Measurements from ENCODE around the gene UCP2.

Gene UCP2, protein sequence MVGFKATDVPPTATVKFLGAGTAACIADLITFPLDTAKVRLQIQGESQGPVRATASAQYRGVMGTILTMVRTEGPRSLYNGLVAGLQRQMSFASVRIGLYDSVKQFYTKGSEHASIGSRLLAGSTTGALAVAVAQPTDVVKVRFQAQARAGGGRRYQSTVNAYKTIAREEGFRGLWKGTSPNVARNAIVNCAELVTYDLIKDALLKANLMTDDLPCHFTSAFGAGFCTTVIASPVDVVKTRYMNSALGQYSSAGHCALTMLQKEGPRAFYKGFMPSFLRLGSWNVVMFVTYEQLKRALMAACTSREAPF

DNA sequence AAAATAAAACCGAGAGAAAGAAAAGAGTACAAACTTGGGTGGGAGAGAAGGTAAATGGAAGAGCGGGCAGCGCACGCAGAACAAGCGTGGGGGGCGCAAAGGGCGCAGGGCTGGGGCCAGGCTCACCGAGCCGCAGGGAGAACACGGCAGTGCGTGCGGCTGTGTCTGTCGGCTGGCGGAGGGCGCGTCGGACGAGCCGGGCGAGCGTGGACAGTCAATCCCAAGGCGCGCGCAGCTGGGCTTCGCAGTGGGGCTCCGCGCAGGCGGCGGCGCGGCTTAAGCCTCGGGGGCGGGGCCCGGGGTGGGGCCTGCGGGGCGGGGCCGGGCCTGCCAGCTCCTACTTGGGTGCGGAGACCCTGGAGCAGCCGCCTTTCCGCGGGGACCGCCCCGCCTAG lies at the start of gene UCP2:
UCP2 (minus strand) TSS at position 249 of the 395 bp plus-strand sequence. CDS start 4,465 bp downstream, outside the sequence.
- no peaks in the 10 kb centered on the region for H3K36me3 ChIP-seq (ENCODE audit: insufficient read depth, low read length)
- peak within 1 kb of the TSS; percentile 57 for H3K27ac ChIP-seq (ENCODE audit: low read depth, low read length)
- no peaks in the 10 kb centered on the region for H3K79me2 ChIP-seq (ENCODE audit: control insufficient read depth, insufficient read depth, low read length, unreplicated experiment)

DNA sequence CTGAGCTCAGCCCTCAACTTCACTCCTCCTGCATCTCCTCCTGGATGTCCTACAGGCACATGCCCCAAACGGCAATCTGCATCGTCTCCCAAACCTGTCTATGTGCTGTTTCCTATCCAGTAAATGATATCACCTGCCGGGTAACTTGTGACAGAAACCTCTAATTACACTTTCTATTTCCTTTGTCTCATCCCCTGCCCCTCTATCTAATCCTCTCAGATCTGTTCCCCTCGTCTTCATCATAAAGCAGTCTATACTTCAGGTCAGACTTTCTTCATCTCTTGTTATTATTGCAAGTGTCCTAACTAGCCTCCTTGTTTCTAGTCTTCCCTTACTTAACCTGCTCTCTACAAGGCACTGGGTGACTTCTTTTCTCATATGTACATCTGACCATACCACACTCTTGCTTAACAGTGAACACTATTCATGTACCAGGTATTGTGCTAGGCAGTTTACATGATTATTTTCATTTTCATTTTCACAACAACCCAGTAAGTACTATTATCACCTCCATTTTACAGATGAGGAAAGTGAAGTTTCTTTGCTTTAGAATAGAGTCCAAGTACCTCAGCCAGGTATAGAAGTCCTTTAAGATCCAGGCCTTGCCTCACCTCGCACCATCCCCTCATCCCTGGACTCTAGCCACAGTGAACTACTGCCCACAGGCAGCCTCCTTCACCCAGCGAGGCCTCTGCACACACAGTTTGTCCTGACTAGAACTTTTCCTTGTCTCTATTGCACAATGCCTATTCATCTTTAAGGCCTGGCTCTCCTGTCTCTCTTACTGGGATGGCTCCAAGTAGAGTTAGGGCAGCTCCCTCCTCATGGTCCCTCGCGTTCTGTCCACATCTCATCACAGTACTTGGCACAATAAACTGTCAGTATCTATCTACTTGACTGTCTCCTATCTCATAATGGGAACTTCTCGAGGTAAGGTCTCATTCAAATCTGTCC lies 48.4 kb upstream of the UCP2 start:
- no peaks in the 10 kb centered on the region for H3K36me3 ChIP-seq (ENCODE audit: insufficient read depth, low read length)
- H2AFZ ChIP-seq (ENCODE audit: low read length, unreplicated experiment) = no peak overlapping the region
- H3K27me3 ChIP-seq (ENCODE audit: insufficient read depth, low read length) = no peaks in the 10 kb centered on the region
- no peaks in the 10 kb centered on the region for H3K79me2 ChIP-seq (ENCODE audit: control insufficient read depth, insufficient read depth, low read length, unreplicated experiment)
- peaks cover 12% of the 10 kb centered on the region for H3K4me1 ChIP-seq (ENCODE audit: control insufficient read depth, insufficient read depth, low read length, unreplicated experiment)
- H3K4me3 ChIP-seq (ENCODE audit: low read depth, low read length) = no peak overlapping the region
- H3K27ac ChIP-seq (ENCODE audit: low read depth, low read length) = no peak overlapping the region

More for the DNA sequence above, at the start of gene UCP2:
- Histone ChIP-seq H3K27me3 (ENCODE audit: insufficient read depth, low read length) (no peaks in the 10 kb centered on the region), H3K4me1 (ENCODE audit: control insufficient read depth, insufficient read depth, low read length, unreplicated experiment) (no peaks in the 10 kb centered on the region), H3K4me3 (ENCODE audit: low read depth, low read length) (peak within 1 kb of the TSS; percentile 81), H2AFZ (ENCODE audit: low read length, unreplicated experiment) (peak within 1 kb of the TSS; percentile 83)

DNA sequence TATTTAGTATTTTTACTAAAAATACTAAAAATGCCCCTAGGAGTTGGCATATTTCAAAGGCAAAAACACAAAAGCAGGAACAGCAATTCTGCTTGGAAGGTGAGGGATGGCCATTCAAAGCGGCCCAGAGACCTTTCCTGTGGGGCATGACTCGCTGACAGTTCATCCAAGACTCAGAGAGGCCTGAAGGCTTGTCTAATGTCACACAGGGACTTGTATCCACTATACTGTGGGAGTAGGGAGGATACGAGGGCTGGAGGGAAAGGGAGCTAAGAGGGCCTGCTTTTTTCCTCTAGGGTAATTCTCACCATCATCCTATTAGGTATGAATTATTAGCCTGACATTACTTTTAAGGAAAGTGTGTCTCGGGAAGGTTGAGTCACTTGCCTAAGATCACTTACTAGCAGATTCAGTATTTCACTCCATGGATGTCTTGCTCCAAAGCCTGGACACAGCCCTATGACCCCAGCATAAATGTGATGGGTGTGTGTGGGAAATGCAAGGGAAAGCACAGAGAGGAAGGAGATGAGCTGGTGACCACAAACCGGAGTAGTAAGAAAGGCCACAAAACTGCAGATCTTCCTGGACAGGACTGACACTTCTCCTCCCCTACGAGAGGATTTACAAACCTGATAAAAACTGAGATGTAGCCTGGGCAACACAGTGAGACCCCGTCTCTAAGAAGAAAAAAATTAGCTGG lies 43.0 kb upstream of the UCP2 start:
- Histone ChIP-seq H2AFZ (ENCODE audit: low read length, unreplicated experiment) (no peak overlapping the region), H3K27ac (ENCODE audit: low read depth, low read length) (peak overlapping the region; percentile 80), H3K27me3 (ENCODE audit: insufficient read depth, low read length) (no peaks in the 10 kb centered on the region)

DNA sequence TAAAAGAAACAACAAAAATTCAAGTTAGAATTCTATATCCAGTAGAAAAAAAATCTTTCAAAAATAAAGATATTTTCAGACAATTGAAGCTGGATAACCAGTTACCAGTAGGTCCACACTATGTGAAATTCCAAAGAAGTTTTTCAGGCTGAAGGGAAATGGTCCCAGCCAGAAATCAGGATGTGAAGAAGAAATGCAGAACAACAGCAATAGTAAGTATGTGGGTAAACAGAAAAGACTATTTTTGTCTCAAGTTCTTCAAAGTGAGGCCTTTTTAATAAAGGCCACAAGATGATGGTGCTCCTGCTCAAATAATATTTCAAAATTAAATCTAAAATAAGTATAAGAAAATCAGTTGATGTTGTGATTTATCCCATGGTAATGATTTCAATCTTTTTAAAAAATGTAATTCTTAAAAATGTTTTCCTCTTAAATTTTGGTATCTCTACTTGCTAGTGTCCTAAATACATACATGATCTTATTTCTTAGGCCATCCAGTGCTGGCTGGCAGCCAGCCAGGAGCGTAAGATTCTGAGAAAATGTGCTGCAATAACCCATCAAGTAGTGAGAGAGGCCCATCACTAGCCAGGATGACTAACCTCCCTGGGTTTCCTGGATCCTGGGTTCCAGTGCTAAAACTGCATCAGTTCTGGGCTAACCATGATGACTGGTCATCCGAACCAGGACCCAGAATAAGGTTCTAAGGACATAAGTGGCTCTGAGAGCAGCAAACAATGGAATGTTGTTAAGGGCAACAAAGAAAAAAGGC lies 41.8 kb upstream of the UCP2 start:
- no peaks in the 10 kb centered on the region for H3K79me2 ChIP-seq (ENCODE audit: control insufficient read depth, insufficient read depth, low read length, unreplicated experiment)
- H3K4me3 ChIP-seq (ENCODE audit: low read depth, low read length) = no peak overlapping the region
- peak overlapping the region; percentile 80 for H3K27ac ChIP-seq (ENCODE audit: low read depth, low read length)
- no peaks in the 10 kb centered on the region for H3K36me3 ChIP-seq (ENCODE audit: insufficient read depth, low read length)
- no peaks in the 10 kb centered on the region for H3K27me3 ChIP-seq (ENCODE audit: insufficient read depth, low read length)
- H2AFZ ChIP-seq (ENCODE audit: low read length, unreplicated experiment) = no peak overlapping the region
- peaks cover 36% of the 10 kb centered on the region for H3K4me1 ChIP-seq (ENCODE audit: control insufficient read depth, insufficient read depth, low read length, unreplicated experiment)

More for the DNA sequence above, 43.0 kb upstream of the UCP2 start:
- Histone ChIP-seq H3K4me1 (ENCODE audit: control insufficient read depth, insufficient read depth, low read length, unreplicated experiment) (peaks cover 26% of the 10 kb centered on the region), H3K36me3 (ENCODE audit: insufficient read depth, low read length) (no peaks in the 10 kb centered on the region), H3K79me2 (ENCODE audit: control insufficient read depth, insufficient read depth, low read length, unreplicated experiment) (no peaks in the 10 kb centered on the region), H3K4me3 (ENCODE audit: low read depth, low read length) (no peak overlapping the region; the same call in 1 of the 2 replicates)

DNA sequence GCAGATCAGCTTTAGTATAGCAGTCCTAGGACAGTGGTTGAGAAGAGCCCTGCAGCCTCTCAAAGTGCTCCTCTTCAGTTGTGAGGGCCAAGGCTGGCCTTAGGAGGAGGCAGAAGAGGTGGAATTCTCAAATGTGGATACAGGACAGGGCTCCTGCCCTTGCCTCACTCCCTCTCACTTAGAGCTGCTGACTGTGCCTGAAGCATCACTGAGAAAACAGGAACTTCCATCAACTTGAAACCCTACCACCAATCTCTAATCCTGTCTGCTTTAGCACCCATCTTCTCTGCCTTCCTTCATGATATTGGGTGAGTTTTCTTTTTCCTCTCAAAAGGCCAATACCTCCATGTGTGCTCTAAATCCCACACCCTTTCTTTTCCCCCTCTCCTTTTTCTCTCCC lies 40.6 kb upstream of the UCP2 start:
- Histone ChIP-seq H3K36me3 (ENCODE audit: insufficient read depth, low read length) (no peaks in the 10 kb centered on the region), H3K27me3 (ENCODE audit: insufficient read depth, low read length) (no peaks in the 10 kb centered on the region), H3K79me2 (ENCODE audit: control insufficient read depth, insufficient read depth, low read length, unreplicated experiment) (no peaks in the 10 kb centered on the region)

DNA sequence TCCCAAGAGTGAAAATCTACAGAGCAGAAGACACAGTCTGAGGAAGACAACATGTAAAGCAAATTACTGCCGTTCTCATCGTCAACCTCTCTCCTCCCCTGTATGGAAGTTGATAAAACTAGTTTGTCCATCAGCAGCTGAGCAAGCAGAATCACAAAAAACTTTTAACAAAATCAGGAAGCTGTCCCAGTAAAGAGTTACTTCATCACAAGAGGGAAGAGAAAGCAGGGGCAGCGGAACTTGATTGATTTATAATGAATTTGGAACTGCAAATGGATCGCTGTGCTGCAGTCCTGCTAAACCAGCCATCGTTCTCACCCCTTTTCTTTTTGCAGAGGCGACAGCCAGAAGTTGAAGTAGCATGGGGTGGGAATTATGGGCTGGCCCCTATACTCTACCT lies 39.9 kb upstream of the UCP2 start:
- Histone ChIP-seq H3K27ac (ENCODE audit: low read depth, low read length) (no peak overlapping the region), H3K36me3 (ENCODE audit: insufficient read depth, low read length) (no peaks in the 10 kb centered on the region), H2AFZ (ENCODE audit: low read length, unreplicated experiment) (no peak overlapping the region), H3K79me2 (ENCODE audit: control insufficient read depth, insufficient read depth, low read length, unreplicated experiment) (no peaks in the 10 kb centered on the region), H3K4me3 (ENCODE audit: low read depth, low read length) (no peak overlapping the region), H3K27me3 (ENCODE audit: insufficient read depth, low read length) (no peaks in the 10 kb centered on the region), H3K4me1 (ENCODE audit: control insufficient read depth, insufficient read depth, low read length, unreplicated experiment) (peaks cover 54% of the 10 kb centered on the region)

More for the DNA sequence above, 40.6 kb upstream of the UCP2 start:
- Histone ChIP-seq H3K4me3 (ENCODE audit: low read depth, low read length) (no peak overlapping the region), H3K27ac (ENCODE audit: low read depth, low read length) (no peak overlapping the region), H2AFZ (ENCODE audit: low read length, unreplicated experiment) (no peak overlapping the region), H3K4me1 (ENCODE audit: control insufficient read depth, insufficient read depth, low read length, unreplicated experiment) (peaks cover 48% of the 10 kb centered on the region)

DNA sequence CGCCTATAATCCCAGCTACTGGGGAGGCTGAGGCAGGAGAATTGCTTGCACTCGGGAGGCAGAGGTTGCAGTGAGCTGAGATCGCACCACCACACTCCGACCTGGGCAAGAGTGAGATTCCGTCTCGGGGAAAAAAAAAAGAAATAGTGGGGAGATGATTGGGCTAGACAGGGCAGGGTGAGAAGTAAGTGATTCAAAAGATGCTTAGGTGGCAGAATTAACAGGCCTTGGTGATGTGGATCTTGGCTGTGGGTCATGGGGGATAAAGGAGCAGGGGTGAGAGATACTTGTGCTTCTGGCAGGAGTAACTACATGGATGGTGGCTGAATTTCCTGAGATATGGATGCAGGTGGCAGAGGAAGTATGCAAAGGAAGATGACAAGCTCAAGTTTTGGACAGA lies 39.4 kb upstream of the UCP2 start:
- H3K79me2 ChIP-seq (ENCODE audit: control insufficient read depth, insufficient read depth, low read length, unreplicated experiment) = no peaks in the 10 kb centered on the region
- H3K36me3 ChIP-seq (ENCODE audit: insufficient read depth, low read length) = no peaks in the 10 kb centered on the region
- H3K4me3 ChIP-seq (ENCODE audit: low read depth, low read length) = no peak overlapping the region
- no peaks in the 10 kb centered on the region for H3K27me3 ChIP-seq (ENCODE audit: insufficient read depth, low read length)
- no peak overlapping the region for H3K27ac ChIP-seq (ENCODE audit: low read depth, low read length)
- H2AFZ ChIP-seq (ENCODE audit: low read length, unreplicated experiment) = no peak overlapping the region
- peaks cover 49% of the 10 kb centered on the region for H3K4me1 ChIP-seq (ENCODE audit: control insufficient read depth, insufficient read depth, low read length, unreplicated experiment)

DNA sequence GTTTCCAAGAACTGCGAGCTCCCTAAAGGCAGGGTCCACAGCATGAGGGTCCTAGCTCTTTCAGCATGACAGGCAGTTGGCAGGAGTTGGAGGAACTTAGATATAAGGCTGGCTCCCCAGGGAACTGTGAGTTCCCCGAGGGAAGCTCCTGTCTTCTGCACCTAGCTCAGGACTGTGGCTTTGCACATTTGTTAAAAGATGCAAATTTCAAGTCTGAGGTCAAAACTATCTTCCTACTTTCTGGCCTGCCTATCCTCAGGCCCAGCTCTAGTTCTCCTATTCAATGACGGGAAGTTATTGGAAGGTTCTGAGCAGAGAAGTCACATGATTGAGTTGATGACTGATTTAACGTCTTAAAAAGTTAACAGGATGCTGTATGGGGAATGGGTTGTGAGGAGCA lies 37.9 kb upstream of the UCP2 start:
- Histone ChIP-seq H3K79me2 (ENCODE audit: control insufficient read depth, insufficient read depth, low read length, unreplicated experiment) (no peaks in the 10 kb centered on the region), H3K4me3 (ENCODE audit: low read depth, low read length) (no peak overlapping the region), H3K36me3 (ENCODE audit: insufficient read depth, low read length) (no peaks in the 10 kb centered on the region), H3K4me1 (ENCODE audit: control insufficient read depth, insufficient read depth, low read length, unreplicated experiment) (peaks cover 37% of the 10 kb centered on the region), H3K27me3 (ENCODE audit: insufficient read depth, low read length) (no peaks in the 10 kb centered on the region), H3K27ac (ENCODE audit: low read depth, low read length) (no peak overlapping the region), H2AFZ (ENCODE audit: low read length, unreplicated experiment) (no peak overlapping the region)

DNA sequence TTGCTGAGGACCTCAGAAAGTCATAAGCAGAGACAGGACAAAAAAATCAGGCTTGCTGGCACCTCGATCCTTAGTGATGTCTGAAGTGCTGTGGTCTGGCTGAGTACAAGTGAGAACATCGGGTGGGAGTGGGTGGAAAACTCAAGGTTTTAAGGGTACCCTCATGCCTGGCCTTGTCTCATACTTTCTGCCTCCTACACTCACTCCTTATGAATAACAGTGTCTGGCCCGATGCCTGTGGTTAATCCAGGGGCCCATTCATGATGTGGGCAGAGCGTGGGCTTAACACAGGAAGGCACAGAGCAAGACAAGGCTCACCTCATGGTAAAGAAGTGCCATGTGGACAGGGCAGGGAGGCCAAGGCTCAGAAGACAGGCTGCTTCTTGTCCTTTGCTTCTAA lies 37.2 kb upstream of the UCP2 start:
- Histone ChIP-seq H3K27me3 (ENCODE audit: insufficient read depth, low read length) (no peaks in the 10 kb centered on the region), H3K27ac (ENCODE audit: low read depth, low read length) (peak overlapping the region; percentile 83), H3K4me1 (ENCODE audit: control insufficient read depth, insufficient read depth, low read length, unreplicated experiment) (peaks cover 30% of the 10 kb centered on the region), H3K79me2 (ENCODE audit: control insufficient read depth, insufficient read depth, low read length, unreplicated experiment) (no peaks in the 10 kb centered on the region), H3K4me3 (ENCODE audit: low read depth, low read length) (no peak overlapping the region), H2AFZ (ENCODE audit: low read length, unreplicated experiment) (no peak overlapping the region), H3K36me3 (ENCODE audit: insufficient read depth, low read length) (no peaks in the 10 kb centered on the region)
